ENCODE data around the gene SAMD13. TPM values are rescaled to one million over a fixed set of nuclear protein-coding genes. Genes with fewer than 3 reads are reported as not detected.

The SAMD13 gene
- total RNA-seq, 4 donors from 2014 or later: 0.77 to 5.7 (median 1.8) TPM; not detected in 1

DNA sequence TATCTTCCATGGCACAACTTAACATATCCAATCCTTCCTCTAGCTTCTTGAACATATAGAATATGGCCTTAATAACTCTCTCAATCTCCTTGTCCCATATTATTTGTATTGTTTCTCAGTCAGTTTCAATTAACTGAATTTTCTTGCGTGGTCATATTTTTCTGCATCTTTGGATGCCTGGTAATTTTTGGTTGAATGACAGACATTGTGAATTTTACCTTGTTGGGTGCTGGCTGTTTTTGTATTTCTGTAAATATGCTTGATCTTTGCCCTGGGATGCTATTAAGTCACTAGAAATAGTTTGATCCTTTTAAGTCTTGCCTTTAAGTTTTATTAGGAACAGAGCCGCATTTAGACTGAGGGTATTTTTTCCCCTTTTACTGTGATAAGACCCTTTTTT, 5.9 kb downstream of the SAMD13 start:
- Histone ChIP-seq H3K9me3 (no peaks in the 10 kb centered on the region), H3K27ac (no peak overlapping the region), H3K27me3 (no peaks in the 10 kb centered on the region), H3K4me1 (no peaks in the 10 kb centered on the region), H3K4me3 (no peak overlapping the region), H3K36me3 (no peaks in the 10 kb centered on the region)
- TF ChIP-seq, protein P1, sequence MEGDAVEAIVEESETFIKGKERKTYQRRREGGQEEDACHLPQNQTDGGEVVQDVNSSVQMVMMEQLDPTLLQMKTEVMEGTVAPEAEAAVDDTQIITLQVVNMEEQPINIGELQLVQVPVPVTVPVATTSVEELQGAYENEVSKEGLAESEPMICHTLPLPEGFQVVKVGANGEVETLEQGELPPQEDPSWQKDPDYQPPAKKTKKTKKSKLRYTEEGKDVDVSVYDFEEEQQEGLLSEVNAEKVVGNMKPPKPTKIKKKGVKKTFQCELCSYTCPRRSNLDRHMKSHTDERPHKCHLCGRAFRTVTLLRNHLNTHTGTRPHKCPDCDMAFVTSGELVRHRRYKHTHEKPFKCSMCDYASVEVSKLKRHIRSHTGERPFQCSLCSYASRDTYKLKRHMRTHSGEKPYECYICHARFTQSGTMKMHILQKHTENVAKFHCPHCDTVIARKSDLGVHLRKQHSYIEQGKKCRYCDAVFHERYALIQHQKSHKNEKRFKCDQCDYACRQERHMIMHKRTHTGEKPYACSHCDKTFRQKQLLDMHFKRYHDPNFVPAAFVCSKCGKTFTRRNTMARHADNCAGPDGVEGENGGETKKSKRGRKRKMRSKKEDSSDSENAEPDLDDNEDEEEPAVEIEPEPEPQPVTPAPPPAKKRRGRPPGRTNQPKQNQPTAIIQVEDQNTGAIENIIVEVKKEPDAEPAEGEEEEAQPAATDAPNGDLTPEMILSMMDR (IDR thresholded peaks at IDR 0.05): no peak
- TF ChIP-seq POLR2A (IDR thresholded peaks at IDR 0.05): no peak
- intact Hi-C loops (cut with DNase I; ENCODE audit: low total_unique reads): no loop called here
- no peak for DNase-seq

DNA sequence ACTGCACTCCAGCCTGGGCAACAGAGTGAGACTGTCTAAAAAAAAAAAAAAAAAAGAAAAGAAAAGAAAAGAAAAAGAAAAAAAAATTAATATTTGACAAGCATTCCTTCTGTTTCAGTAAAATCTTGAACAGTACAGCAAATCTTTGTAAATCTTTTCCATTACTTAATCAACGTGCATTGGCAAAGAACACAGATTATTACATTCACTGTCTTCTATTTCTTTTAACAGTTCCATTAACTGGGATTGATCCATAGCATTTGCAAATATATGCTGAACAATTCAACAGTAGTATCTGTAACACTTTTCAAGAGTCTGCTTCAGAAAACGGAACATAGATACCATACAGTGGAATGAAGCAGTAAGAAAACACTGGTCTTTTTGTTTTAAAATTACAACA, 9.8 kb downstream of the SAMD13 start:
- Histone ChIP-seq H3K27me3 (no peaks in the 10 kb centered on the region), H3K27ac (no peak overlapping the region), H3K4me1 (no peaks in the 10 kb centered on the region), H3K4me3 (no peak overlapping the region), H3K9me3 (peaks cover 0 to 2% of the 10 kb centered on the region in 2 donors), H3K36me3 (no peaks in the 10 kb centered on the region)
- intact Hi-C loops (cut with DNase I; ENCODE audit: low total_unique reads): no loop called here
- TF ChIP-seq, protein P1 (IDR thresholded peaks at IDR 0.05): no peak
- no peak for TF ChIP-seq POLR2A (IDR thresholded peaks at IDR 0.05)
- DNase-seq: no peak

DNA sequence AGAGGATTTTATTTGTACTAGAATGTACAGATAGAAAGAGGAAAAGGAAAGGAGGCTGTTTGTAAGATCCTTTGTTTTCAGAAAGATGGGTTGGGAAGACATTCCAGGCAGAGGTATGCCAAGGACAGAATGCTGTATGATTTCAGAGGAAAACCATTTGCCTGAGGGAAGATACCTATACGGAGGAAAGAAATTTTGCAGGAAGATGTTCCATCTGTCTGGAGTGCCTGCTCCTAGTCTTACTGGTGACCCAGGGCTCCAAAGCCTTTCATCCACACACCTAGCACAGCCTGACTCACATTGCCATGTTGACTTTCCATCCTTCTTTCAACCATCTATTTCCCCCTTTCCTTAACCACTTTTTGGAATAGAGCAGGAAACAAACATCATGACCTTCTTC, 18.2 kb downstream of the SAMD13 start:
- Histone ChIP-seq H3K36me3 (no peaks in the 10 kb centered on the region), H3K4me1 (no peaks in the 10 kb centered on the region), H3K4me3 (no peak overlapping the region), H3K27ac (no peak overlapping the region), H3K9me3 (peaks cover 0 to 10% of the 10 kb centered on the region in 2 donors), H3K27me3 (no peaks in the 10 kb centered on the region)
- intact Hi-C loops (cut with DNase I; ENCODE audit: low total_unique reads): no loop called here
- TF ChIP-seq, protein P1 (IDR thresholded peaks at IDR 0.05): no peak
- no peak for TF ChIP-seq POLR2A (IDR thresholded peaks at IDR 0.05)
- DNase-seq: no peak

DNA sequence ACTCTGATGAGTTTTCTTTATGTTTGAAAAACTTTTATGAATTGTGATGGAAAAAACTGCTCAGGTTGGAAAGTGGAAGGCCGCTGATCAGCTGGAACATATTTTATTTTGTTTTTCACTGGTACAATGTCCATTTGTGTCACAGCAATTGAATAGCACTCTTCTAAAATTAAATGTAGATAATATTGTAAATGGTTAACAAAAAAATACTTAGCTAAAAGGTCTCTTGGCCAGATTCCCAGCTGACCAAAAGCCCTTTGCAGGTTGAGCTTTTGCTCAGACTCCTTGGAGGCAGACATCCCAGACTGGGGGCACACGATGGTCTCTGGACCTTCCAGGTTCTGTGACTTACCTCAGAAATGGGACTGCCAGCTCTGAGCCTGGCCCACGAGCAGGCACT, 26.3 kb downstream of the SAMD13 start:
- intact Hi-C loops (cut with DNase I; ENCODE audit: low total_unique reads): no loop called here

DNA sequence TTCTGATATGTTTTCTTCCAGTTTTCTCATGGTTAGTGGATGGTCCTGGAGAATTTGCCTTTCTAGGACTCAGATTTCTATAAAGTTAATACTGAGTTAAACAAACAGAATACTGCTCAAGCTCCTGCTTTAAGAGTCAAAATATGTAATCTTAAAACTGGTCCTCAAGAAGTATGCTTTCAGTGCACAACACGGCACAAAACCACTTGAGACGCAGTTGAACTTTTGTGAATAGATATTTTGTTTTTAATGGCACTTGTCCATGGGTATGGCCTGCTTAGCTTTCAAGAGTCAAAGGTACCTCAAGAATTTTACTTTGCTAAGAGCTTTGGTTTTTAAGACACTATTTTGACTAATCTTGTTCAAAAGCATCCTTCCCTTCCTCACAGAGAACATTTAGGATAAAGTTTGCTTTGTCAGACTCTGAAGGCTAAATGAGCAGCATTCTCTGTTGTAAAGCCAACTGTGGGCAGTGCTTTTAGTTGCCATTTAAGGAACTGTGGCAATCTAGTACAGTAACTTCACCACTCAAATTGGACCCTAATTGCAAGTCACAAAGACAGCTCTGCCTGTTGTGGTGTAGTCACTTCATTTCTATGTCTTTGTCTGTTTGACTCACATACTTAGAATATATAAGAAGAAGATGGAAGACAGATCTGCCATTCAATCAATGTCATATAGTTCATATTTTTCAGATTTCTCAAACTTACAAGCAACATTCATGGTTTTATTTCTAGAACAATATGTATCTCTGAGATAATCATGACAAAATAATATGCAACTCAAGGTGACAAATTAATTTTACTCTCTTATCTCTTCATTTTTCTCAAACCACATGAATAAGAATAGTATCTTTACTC, 28.8 kb downstream of the SAMD13 start:
- no peak overlapping the region for H3K4me3 ChIP-seq
- TF ChIP-seq POLR2A (IDR thresholded peaks at IDR 0.05): no peak
- TF ChIP-seq, protein P1 (IDR thresholded peaks at IDR 0.05): no peak
- no peaks in the 10 kb centered on the region for H3K9me3 ChIP-seq
- no peak for DNase-seq
- no peaks in the 10 kb centered on the region for H3K27me3 ChIP-seq
- no peaks in the 10 kb centered on the region for H3K4me1 ChIP-seq
- intact Hi-C loops (cut with DNase I; ENCODE audit: low total_unique reads): no loop called here
- no peaks in the 10 kb centered on the region for H3K36me3 ChIP-seq
- no peak overlapping the region for H3K27ac ChIP-seq

More for the DNA sequence above, 26.3 kb downstream of the SAMD13 start:
- Histone ChIP-seq H3K9me3 (no peaks in the 10 kb centered on the region), H3K4me1 (no peaks in the 10 kb centered on the region), H3K4me3 (no peak overlapping the region), H3K27me3 (no peaks in the 10 kb centered on the region), H3K27ac (no peak overlapping the region), H3K36me3 (no peaks in the 10 kb centered on the region)
- DNase-seq: no peak
- TF ChIP-seq, protein P1 (IDR thresholded peaks at IDR 0.05): no peak
- TF ChIP-seq POLR2A (IDR thresholded peaks at IDR 0.05): no peak
